ENCODE data around the gene DVL1.

Gene DVL1

DNA sequence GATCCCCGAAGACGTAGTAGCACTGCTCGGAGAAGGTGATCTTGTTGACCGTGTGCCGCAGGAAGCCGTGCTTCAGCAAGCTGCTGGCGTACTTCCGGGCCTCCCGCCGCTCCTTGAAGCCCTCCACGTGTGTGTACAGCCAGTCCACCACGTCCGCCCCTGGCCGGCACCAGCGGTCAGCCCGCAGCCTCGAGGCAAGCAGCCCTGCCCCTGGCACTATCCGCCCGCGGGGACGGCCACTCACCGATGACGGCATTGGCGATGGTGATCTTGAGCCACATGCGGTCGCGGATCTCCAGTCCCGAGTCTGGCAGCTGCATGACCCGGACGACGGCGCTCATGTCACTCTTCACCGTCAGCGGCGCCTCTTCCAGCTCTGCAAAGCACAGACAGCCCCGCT is 10.9 kb downstream of the DVL1 start:
- no peak for DNase-seq

DNA sequence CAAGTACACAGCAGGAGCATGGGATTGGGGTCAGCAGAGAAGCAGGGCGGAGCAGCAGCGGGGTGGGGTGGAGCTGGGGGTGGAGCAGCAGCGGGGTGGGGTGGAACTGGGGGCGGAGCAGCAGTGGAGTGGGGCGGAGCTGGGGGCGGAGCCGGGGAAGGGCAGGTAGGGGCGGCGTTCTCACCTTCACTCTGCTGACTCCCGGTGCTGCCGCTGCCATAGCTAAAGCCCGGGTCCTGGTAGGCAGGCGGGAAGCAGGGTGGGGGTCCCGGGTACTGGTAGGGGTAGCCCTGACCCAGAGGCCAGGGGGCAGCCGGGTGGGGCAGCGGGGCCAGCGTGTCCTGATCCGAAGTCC is 11.4 kb downstream of the DVL1 start:
- no peak for DNase-seq

DNA sequence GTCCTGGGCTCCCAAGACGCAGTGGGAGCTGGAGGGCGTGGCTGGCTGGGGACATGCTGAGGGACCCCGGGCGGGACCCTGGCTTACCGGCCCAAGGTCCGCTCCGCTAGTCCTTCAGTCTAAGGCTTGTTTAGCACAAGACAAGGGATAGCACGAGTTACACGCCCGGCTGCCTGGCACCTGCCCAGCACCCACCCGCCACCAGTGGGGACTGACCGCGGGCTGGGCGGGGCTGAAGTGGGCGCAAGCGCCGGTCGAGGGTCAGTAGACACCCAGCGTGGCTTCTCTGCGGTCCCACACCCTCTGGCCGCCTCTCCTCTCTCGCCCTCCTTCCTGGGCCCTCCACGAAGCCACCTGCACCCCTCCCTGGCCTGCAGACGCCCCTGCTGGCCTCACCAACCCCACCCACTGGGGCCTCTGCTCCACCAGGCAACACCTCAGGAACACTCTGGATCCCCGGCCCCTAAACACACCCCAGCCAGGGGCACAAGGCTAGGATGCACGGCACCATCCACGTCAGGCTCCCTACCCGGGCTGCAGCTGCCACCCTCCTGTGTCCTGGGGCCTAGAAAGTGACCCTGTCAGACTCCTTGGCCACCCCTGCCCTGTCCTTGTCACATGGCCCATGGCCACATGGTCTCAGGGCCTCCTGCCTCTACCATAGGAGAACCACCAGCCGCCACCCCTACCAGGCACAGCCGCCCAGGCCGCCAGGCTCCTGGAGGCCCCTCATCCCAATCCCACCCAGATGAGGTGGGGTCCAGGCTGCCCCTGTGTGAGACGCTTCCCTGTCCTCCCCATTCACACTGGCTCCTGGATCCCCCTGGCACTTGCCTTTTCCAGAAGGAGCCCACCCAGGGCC is 12.1 kb downstream of the DVL1 start:
- DNase-seq = no peak

DNA sequence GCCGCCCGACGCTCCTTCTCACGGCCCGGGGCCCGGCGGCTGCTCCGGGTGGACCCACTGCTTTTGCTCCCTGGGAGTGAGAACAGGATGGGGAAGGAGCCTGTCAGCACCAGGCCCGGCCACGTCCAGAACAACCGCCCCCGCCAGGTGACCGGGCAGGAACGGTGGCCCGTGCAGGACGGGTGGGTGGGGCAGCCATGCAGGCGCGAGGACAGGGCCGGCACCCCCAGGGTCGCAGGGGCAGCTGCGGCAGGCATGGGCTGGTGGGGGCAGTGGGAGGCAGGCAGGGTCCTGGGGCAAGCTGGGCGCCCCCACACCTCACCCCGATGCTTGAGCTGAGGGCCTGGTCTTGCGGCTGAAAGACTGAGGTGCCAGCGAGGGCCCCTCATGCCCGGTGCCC is 12.8 kb downstream of the DVL1 start:
- DNase-seq = no peak

DNA sequence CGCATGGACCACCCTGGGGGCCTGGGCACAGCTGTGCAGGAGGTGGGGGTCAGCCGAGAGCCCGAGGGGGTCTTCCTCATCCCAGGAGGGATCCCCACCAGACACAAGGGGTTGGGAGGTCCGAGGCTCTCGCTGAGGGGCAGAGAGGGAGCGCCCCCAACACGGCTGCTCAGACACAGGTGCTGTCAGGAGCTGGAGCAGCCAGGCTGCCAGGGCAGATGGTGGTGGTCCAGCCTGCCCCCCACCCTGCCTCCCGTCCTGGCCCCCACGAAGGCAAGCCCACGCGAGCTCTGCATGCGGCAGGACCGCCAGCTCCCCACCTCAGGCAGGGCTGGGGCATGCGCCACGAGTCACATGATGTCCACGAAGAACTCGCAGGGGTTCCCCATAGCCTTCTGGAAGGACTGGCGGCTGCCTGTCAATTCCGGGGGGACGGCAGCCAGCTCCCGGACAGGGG is 13.4 kb downstream of the DVL1 start:
- DNase-seq = no peak

DNA sequence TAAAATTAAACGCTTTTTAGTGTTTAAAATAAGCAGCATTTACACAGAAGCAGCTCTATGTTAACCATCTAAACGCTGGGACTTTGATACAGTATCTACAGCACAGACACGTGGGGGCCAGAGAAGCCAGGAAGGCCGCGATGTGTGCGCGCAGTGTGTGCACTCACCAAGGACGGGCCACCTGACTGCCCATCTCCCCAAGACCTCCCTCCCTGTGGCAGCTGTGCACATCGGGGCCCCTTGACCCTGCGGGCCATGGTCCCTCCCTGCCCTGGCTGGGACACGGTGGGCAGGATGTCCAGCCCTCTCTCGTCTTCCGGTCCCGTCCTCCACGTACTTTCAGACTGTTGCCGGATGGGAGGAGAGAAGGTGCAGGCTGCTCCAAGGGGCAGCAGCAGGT is 13.9 kb downstream of the DVL1 start:
- DNase-seq = no peak

DNA sequence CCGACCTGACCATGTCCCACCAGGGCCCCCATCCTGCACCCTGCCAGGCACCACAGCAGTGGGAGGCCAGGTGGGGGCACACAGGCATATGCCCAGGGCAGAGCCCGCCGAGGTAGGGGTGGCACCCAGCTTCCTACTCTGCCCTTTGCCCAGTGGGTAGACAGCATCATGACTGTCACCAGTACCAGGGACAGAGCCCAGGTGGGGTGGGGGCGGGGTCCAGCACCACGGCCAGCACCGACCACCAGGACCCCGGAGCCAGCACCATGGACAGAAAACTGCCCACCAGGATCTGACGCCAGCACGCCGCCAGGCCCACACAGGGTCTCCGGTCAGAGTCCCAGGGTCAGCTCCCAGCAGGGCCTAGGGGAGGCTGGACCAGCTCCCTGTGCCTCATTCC is 14.4 kb downstream of the DVL1 start:
- no peak for DNase-seq

DNA sequence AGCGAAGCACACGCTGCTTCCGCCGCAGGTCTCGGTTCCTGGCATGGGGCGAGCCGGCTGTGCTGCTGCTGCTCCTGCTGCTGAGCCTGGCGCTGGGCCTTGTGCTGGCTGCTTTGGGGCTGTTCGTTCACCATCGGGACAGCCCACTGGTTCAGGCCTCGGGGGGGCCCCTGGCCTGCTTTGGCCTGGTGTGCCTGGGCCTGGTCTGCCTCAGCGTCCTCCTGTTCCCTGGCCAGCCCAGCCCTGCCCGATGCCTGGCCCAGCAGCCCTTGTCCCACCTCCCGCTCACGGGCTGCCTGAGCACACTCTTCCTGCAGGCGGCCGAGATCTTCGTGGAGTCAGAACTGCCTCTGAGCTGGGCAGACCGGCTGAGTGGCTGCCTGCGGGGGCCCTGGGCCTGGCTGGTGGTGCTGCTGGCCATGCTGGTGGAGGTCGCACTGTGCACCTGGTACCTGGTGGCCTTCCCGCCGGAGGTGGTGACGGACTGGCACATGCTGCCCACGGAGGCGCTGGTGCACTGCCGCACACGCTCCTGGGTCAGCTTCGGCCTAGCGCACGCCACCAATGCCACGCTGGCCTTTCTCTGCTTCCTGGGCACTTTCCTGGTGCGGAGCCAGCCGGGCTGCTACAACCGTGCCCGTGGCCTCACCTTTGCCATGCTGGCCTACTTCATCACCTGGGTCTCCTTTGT is 15.5 kb downstream of the DVL1 start:
- DNase-seq = no peak

DNA sequence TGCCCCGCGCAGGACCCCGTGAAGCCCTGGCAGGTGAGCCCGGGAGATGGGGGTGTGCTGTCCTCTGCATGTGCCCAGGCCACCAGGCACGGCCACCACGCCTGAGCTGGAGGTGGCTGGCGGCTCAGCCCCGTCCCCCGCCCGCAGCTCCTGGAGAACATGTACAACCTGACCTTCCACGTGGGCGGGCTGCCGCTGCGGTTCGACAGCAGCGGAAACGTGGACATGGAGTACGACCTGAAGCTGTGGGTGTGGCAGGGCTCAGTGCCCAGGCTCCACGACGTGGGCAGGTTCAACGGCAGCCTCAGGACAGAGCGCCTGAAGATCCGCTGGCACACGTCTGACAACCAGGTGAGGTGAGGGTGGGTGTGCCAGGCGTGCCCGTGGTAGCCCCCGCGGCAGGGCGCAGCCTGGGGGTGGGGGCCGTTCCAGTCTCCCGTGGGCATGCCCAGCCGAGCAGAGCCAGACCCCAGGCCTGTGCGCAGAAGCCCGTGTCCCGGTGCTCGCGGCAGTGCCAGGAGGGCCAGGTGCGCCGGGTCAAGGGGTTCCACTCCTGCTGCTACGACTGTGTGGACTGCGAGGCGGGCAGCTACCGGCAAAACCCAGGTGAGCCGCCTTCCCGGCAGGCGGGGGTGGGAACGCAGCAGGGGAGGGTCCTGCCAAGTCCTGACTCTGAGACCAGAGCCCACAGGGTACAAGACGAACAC is 16.3 kb downstream of the DVL1 start:
- no peak for DNase-seq

DNA sequence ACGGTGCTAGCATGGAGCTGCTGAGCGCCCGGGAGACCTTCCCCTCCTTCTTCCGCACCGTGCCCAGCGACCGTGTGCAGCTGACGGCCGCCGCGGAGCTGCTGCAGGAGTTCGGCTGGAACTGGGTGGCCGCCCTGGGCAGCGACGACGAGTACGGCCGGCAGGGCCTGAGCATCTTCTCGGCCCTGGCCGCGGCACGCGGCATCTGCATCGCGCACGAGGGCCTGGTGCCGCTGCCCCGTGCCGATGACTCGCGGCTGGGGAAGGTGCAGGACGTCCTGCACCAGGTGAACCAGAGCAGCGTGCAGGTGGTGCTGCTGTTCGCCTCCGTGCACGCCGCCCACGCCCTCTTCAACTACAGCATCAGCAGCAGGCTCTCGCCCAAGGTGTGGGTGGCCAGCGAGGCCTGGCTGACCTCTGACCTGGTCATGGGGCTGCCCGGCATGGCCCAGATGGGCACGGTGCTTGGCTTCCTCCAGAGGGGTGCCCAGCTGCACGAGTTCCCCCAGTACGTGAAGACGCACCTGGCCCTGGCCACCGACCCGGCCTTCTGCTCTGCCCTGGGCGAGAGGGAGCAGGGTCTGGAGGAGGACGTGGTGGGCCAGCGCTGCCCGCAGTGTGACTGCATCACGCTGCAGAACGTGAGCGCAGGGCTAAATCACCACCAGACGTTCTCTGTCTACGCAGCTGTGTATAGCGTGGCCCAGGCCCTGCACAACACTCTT is 17.0 kb downstream of the DVL1 start:
- DNase-seq = no peak

DNA sequence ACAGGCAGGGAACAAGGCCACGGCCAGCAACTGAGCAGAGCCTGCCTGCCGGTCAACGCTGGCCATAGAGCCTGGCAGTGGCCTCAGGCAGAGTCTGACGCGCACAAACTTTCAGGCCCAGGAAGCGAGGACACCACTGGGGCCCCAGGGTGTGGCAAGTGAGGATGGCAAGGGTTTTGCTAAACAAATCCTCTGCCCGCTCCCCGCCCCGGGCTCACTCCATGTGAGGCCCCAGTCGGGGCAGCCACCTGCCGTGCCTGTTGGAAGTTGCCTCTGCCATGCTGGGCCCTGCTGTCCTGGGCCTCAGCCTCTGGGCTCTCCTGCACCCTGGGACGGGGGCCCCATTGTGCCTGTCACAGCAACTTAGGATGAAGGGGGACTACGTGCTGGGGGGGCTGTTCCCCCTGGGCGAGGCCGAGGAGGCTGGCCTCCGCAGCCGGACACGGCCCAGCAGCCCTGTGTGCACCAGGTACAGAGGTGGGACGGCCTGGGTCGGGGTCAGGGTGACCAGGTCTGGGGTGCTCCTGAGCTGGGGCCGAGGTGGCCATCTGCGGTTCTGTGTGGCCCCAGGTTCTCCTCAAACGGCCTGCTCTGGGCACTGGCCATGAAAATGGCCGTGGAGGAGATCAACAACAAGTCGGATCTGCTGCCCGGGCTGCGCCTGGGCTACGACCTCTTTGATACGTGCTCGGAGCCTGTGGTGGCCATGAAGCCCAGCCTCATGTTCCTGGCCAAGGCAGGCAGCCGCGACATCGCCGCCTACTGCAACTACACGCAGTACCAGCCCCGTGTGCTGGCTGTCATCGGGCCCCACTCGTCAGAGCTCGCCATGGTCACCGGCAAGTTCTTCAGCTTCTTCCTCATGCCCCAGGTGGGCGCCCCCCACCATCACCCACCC is 17.9 kb downstream of the DVL1 start, which contains the start of gene TAS1R3:
Gene TAS1R3, plus strand, starts transcription at position 213 of the 898 bp plus-strand sequence. Its CDS starts 66 bp downstream, at position 279.
- no peak for DNase-seq

DNA sequence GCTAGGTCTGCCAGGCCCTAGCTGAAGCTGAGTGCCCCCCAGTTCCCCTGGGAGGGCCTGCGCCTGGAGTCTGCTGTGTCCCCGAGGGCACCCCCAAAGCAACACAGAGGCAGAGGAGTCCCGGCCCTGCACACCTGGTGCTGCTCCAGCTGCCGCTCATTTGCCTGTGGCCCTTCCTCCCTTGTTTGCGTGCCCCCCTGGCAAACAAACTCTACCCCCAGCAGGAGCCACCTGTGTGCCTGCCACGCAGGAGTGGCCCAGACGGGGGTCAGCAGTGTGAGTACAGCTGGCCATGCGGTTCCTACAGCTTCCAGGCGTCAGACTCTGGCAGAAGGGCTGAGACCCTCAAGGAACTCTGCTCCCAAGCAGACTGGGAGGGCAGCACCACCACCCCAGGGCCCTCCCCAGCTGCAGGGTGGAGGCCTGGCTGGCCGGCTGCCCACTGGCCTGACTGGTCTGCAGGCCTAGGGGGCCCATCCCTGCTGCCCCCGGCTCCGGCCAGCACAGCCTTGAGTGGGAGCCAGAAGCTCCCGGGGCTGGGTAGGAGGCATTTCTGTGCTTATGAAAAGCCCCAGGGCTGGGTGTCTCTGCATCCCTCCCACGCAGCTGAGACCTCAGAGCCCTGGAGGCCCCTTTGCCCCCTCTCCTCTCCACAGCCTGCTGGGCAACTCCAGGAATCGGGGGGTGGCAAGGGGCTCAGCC is 18.7 kb downstream of the DVL1 start:
- no peak for DNase-seq

DNA sequence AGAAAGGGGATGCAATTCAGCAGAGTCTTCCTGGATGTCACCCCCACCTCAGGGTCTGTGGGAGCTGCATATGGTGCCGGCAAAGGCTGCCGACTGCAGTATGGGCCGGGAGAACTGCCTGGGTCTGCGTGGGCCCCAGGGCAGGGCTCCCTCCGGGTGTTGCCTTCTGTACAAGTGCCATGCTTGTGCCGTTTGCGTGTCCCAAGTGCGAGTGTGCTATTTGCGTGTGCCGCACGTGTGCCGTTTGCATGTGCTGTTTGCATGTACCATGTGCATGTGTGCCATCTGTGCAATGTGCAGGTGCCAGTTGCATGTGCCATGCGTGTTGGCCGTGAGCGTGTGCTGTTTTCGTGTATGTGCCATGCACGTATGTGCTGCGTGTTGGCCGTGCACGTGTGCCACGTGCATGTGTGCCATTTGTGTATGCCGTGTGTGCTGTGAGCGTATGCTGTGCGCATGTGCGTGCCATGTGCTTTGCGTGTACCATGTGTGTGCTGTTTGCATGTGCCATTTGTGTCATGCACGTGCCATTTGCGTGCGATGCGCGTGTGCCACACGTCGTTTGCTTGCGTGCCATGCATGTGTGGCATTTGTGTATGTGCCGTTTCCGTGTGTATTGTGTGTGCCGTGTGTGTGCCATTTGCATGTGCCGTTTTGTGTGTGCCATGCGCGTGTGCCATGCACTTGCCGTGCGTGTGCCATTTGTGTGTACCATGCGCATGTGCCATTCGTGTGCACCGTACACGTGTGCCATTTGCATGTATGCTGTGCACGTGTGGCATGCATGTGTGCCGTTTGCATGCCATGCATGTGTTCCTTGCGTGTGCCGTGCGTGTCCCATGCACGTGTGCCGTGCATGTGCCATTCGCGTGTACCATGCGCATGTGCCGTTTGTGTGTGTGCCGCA is 19.7 kb downstream of the DVL1 start:
- no peak for DNase-seq

DNA sequence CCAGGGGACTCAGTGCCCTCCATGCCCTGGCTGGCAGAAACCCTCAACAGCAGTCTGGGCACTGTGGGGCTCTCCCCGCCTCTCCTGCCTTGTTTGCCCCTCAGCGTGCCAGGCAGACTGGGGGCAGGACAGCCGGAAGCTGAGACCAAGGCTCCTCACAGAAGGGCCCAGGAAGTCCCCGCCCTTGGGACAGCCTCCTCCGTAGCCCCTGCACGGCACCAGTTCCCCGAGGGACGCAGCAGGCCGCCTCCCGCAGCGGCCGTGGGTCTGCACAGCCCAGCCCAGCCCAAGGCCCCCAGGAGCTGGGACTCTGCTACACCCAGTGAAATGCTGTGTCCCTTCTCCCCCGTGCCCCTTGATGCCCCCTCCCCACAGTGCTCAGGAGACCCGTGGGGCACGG is 21.0 kb downstream of the DVL1 start:
- DNase-seq = no peak

DNA sequence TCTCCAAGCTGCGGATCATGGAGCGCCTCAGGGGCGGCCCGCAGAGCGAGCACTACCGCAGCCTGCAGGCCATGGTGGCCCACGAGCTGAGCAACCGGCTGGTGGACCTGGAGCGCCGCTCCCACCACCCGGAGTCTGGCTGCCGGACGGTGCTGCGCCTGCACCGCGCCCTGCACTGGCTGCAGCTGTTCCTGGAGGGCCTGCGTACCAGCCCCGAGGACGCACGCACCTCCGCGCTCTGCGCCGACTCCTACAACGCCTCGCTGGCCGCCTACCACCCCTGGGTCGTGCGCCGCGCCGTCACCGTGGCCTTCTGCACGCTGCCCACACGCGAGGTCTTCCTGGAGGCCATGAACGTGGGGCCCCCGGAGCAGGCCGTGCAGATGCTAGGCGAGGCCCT is 21.9 kb downstream of the DVL1 start:
- DNase-seq = no peak

DNA sequence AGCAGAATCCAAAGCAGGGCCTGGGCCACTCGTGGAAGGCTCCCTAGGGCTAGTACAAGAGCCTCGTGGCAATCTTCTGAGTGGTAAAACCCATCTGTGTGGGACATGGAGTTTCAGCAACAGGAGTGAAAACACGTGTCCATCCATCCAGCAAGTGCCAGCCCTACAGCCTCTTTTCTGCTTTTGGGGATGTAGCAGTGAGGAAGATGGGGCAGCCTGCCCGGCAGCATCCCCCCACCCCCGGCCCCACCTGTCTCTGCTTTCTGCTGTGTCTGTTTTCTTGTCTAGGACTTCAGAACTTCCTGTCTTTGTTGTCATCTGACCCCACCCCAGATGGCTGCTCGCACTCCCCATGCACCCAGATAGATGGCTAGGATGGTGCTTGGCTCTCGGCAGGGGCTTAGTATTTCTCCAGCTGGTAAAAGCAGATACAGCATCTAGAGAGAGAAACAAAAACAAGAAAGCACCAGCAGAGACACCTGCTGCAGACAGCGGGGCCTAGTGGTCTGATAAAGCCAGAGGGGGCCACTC is 23.1 kb downstream of the DVL1 start:
- no peak for DNase-seq

DNA sequence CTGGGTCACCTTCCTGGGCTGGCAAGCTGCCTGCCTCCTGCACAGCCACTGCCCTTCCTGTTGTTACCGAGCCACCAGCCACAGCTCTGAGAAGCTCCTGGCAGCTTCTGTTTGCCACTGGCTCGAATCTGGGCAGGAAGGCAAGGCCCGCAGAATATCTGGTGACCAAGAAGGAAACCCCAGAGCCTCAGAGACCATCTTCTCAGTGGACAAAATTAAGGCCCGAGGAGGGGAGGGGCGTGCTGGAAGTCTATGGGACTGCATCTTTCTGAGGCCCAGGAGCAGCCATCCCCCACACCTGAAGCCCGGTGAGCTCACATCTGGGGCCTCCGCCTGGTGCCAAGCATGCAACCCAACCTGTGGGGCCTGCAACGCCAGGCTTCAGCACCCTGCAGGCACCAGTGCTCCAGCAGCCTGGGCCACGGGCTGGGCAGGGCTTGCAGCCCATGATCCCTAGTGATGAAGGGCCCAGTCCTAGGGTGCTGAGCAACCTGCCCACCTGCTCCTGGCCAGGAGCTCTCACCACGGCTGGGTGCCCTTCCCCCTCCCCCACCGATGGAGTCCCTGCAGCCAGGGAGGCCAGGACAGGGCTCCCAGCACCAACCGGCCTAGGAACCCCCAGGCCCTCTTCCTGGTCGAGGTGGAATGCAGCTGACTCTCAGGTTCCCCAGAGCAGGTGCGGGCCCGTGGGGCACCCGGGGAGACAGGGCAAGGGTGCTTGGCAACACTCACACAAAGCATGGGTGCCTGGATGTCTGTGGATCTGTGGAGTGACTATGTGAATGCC is 23.7 kb downstream of the DVL1 start:
- DNase-seq = no peak

DNA sequence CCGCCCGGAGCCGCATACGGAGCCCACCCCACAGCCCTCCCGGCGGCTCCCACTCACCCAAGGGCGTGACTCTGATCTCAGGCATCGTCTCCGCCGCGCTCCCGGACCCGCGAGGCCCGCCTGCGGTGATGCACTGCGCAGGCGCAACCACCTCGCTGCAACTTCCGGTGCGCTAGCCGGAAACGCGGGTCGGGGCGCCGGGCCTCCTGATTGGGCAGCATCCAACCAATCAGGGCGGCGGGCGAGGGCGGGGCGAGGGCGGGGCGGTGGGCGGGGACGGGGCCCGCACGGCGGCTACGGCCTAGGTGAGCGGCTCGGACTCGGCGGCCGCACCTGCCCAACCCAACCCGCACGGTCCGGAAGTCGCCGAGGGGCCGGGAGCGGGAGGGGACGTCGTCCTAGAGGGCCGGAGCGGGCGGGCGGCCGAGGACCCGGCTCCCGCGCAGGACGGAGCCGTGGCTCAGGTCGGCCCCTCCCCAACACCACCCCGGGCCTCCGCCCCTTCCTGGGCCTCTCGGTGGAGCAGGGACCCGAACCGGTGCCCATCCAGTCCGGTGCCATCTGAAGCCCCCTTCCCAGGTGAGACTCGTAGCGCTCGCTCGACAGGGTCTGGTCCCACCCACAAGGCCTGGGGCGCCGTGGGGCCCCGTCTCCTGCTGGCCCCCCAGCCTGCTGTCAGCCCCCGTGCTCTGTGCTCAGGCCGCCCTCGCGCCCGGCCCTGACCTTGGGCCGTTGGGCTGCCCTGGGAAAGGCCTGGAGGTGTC is 24.5 kb downstream of the DVL1 start, which contains the start of the genes CPTP and INTS11:
Gene CPTP, plus strand, starts transcription at position 279 of the 764 bp plus-strand sequence. CDS start 2,109 bp downstream, outside the sequence.
Gene INTS11, minus strand, starts transcription at position 137 of the 764 bp plus-strand sequence. Its CDS starts 52 bp downstream, at position 85.
- DNase-seq = peak; percentile 88
